HepG2 (cell line): Measurements from ENCODE around the gene HOXA13. TPM values are rescaled to one million over a fixed set of nuclear protein-coding genes. Genes with fewer than 3 reads are reported as not detected.
A peak's percentile ranks its signal among the peaks of the same experiment; 100 is the strongest.

Source experiments
- ATAC-seq: fragments of 200-7000 bp; cut with Tn5 transposase; 3 replicates; pipeline ENCODE4 v1.9.1; 2020; ENCODE audit warnings: mild to moderate bottlenecking, moderate library complexity
- BruUV-seq: library from RNA; stranded (reverse); fragments of 400-500 nt; replicated peaks from 2 replicates; lab custom pipeline; 2021; lab: Mats Ljungman, UMichigan
- CTCF ChIA-PET: fragments of 300-600 bp; formaldehyde crosslinking; extraction: SDS; loops from one replicate; lab custom pipeline; 2021; ENCODE audit warnings: low total read pairs, inconsistent platforms, low intra/inter-chr PET ratio; lab: Yijun Ruan, JAX
- POLR2A ChIA-PET: fragments of 350-600 bp; sonication (Branson Sonifier 250); formaldehyde crosslinking; loops from one replicate; lab custom pipeline; 2020; ENCODE audit warnings: antibody characterized with exemption, inconsistent platforms; lab: Yijun Ruan, JAX
- DNase-seq: peaks from one replicate; pipeline ENCODE4 v3.0.0-alpha.2; 2015; ENCODE audit warnings: low spot score
- FAIRE-seq: peaks from 3 replicates; lab custom pipeline; 2011; peaks lifted over from hg19 to GRCh38; lab: Jason Lieb, UNC
- H2AFZ ChIP-seq: one replicate; pipeline ENCODE4 v1.6.1; 2011; ENCODE audit warnings: low read length, inconsistent platforms
- H3K27ac ChIP-seq: fragments of 300-600 bp; 3 replicates; pipeline ENCODE4 v1.8.0; 2011; ENCODE audit warnings: mixed run types, mild to moderate bottlenecking, mixed read lengths, low read length, inconsistent platforms; ENCODE audit not compliant: insufficient read depth; ENCODE audit errors: extremely low read length
- H3K27me3 ChIP-seq, 2 experiments: fragments of 200-600 bp in 1 of 2; 2 replicates in 1 of 2; 3 replicates in 1 of 2; pipeline versions ENCODE4 v1.6.0 to v1.8.0; 2011; ENCODE audit warnings: low read length in 2 of 2, mild to moderate bottlenecking in 2 of 2, moderate library complexity in 2 of 2, inconsistent platforms in 1 of 2; ENCODE audit not compliant: insufficient read depth in 2 of 2, control insufficient read depth in 1 of 2
- H3K36me3 ChIP-seq, 2 experiments: fragments of 200-600 bp in 1 of 2; replicated peaks in 1 of 2; 2 replicates in 1 of 2; 3 replicates in 1 of 2; pipeline versions ENCODE4 v1.5.1 to v1.8.0; 2011; ENCODE audit warnings: low read length in 2 of 2, inconsistent platforms in 1 of 2; ENCODE audit not compliant: insufficient read depth in 2 of 2, control insufficient read depth in 1 of 2
- H3K4me1 ChIP-seq: 2 replicates; pipeline ENCODE4 v1.5.1; 2012; ENCODE audit warnings: low read length, inconsistent platforms; ENCODE audit not compliant: insufficient read depth
- H3K4me2 ChIP-seq: 2 replicates; pipeline ENCODE4 v1.6.0; 2011; ENCODE audit warnings: low read depth, low read length, inconsistent platforms
- H3K4me3 ChIP-seq, 3 experiments: fragments of 200-600 bp in 1 of 3; sonication (generic), shearing (Covaris generic) in 1 of 3; replicated peaks in 1 of 3; 2 replicates each; pipeline ENCODE4 v1.5.1; 2011 to 2016; ENCODE audit warnings: low read length in 3 of 3, inconsistent platforms in 2 of 3, low read depth in 2 of 3, mild to moderate bottlenecking in 2 of 3, control low read depth in 1 of 3, mixed read lengths in 1 of 3; ENCODE audit not compliant: insufficient read depth in 1 of 3
- H3K79me2 ChIP-seq: one replicate; pipeline ENCODE4 v1.6.1; 2011; ENCODE audit warnings: low read length, inconsistent platforms; ENCODE audit not compliant: insufficient read depth
- H3K9ac ChIP-seq: 2 replicates; pipeline ENCODE4 v1.6.0; 2011; ENCODE audit warnings: mild to moderate bottlenecking, low read depth, low read length, inconsistent platforms; ENCODE audit not compliant: insufficient read depth
- H3K9me3 ChIP-seq: 2 replicates; pipeline ENCODE4 v1.5.1; 2012; ENCODE audit warnings: mild to moderate bottlenecking, low read length
- H4K20me1 ChIP-seq: 2 replicates; pipeline ENCODE4 v1.6.0; 2011; ENCODE audit warnings: inconsistent platforms, mild to moderate bottlenecking, low read length, moderate library complexity; ENCODE audit not compliant: insufficient read depth
- ATM ChIP-seq: fragments of 450-650 bp; IDR thresholded peaks from 2 replicates; pipeline ENCODE4 v1.7.1; 2017; ENCODE audit warnings: mild to moderate bottlenecking, borderline replicate concordance
- BRCA1 ChIP-seq: sonication (generic); formaldehyde crosslinking; IDR thresholded peaks from 2 replicates; pipeline ENCODE4 v1.4.0; 2020; ENCODE audit warnings: missing genetic modification reagents
- CREB1 ChIP-seq, 2 experiments: fragments of 450-650 bp in 1 of 2; IDR thresholded peaks; 2 replicates each; pipeline ENCODE4 v1.6.1; 2016 to 2017; ENCODE audit warnings: control low read depth in 1 of 2, mild to moderate bottlenecking in 1 of 2, missing compliant biosample characterization in 1 of 2, missing genetic modification characterization in 1 of 2
- ZNF3 ChIP-seq: IDR thresholded peaks from 2 replicates; pipeline ENCODE4 v1.7.0; 2017; ENCODE audit warnings: inconsistent platforms
- ZNF777 ChIP-seq: sonication (generic); formaldehyde crosslinking; IDR thresholded peaks from 2 replicates; pipeline ENCODE4 v1.4.0; 2020; ENCODE audit warnings: missing genetic modification reagents
- ZSCAN12 ChIP-seq: sonication (generic); formaldehyde crosslinking; IDR thresholded peaks from 2 replicates; pipeline ENCODE4 v1.9.0; 2021; ENCODE audit warnings: mild to moderate bottlenecking, missing genetic modification reagents
- WGBS: methylation state at CpG from one replicate; pipeline ENCODE4 v1.1.6; 2017; ENCODE audit warnings: low lambda C conversion rate; 5-methylcytosine and 5-hydroxymethylcytosine counted together
- in situ Hi-C: cut with HindIII; loops from 2 replicates; pipeline ENCODE4 v1.10.0; 2017; ENCODE audit warnings: low pct_unique_long_range_greater_than_20kb; ENCODE audit not compliant: extremely low pct_ligation_motif_present
- intact Hi-C: fragments of 100-400 bp; cut with micrococcal nuclease; formaldehyde crosslinking; loops from one replicate; pipeline ENCODE4 v1.10.0; 2022; ENCODE audit not compliant: unreplicated experiment
- polyA plus RNA-seq, 8 experiments: library from polyadenylated mRNA; depleted of rRNA in 3 of 8; stranded (reverse) in 7 of 8; unstranded in 1 of 8; fragments of >200 nt; fragmentation: Illumina TruSeq in 4 of 8; extraction: Trizol in 4 of 8; gene quantifications; 2 replicates each; pipeline versions ENCODE4 v1.2.1 to v1.2.3, GENCODE V29; 2011 to 2016; ENCODE audit warnings: low read depth in 4 of 8, missing spikeins in 1 of 8, mixed read lengths in 1 of 8; ENCODE audit not compliant: insufficient read depth in 1 of 8
- total RNA-seq, 5 experiments: library from RNA; depleted of rRNA; stranded (reverse); fragments of >200 nt; fragmentation: Illumina TruSeq; extraction: Trizol; gene quantifications; 2 replicates each; pipeline ENCODE4 v1.2.3, GENCODE V29; 2016; ENCODE audit warnings: low read depth in 1 of 5
- TF ChIP-seq, protein P1 (sequence below): sonication (generic); formaldehyde crosslinking; IDR thresholded peaks from 2 replicates; pipeline ENCODE4 v1.5.1; 2020; ENCODE audit warnings: missing genetic modification reagents, mild to moderate bottlenecking, borderline replicate concordance
- TF ChIP-seq, protein P2 (sequence below): sonication (generic); formaldehyde crosslinking; IDR thresholded peaks from 2 replicates; pipeline ENCODE4 v1.4.0; 2020; ENCODE audit warnings: low read depth, missing genetic modification reagents
- TF ChIP-seq, protein P3 (sequence below): sonication (generic); formaldehyde crosslinking; IDR thresholded peaks from 2 replicates; pipeline ENCODE4 v1.8.0; 2022; ENCODE audit warnings: mild to moderate bottlenecking, missing genetic modification reagents, borderline replicate concordance
- TF ChIP-seq, protein P4 (sequence below): sonication (generic); formaldehyde crosslinking; IDR thresholded peaks from 2 replicates; pipeline ENCODE4 v1.8.0; 2022; ENCODE audit warnings: mild to moderate bottlenecking, missing genetic modification reagents; ENCODE audit not compliant: insufficient replicate concordance

HOXA13 gene
- total and polyA plus RNA-seq, 2 of the 13 experiments (the other 11 are each of a cell fraction or from before 2014, with no cell fraction given): 0.01 to 0.04 TPM

DNA sequence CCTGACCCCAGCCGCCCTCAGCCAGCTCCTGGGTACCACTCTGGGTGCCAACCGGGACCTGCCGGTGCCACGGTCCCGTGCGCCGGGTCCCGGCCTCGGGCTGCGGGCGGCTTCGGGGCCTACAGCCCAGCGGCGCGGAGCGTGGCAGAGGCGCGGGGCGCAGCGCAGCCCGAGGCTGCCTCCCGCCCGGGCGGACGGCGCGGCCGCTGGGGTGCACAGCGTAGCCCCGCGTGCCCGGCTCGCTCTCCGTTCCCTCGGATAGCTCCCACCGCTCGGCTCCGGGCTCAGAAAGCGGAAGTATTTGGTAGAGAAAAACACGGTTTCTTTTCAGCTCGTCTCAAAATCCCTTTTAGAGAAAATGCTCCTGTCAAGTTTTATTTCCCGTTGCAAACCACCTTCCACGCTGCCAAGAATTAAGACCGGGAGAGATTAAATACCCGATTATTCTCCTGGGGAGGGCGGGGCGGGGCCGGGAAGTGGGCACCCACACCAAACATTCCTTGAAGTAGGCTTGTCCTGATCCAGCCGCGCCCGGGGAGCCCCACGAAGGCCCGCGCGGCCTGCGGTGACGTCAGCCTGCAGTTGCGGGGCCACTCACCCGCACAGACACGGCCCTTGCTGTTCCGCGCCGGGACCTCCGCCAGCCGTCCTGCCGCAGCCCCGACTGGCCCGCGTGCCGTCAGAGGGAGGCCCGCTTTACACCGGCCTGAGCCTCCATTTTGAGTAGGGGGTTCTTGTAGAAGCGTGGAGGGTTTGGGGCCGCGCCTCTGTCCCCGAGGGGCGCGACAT, 7.2 kb downstream of the HOXA13 start:
- H3K9me3 ChIP-seq: no peaks in the 10 kb centered on the region
- peaks cover 17% of the 10 kb centered on the region; the same call in 1 of the 2 replicates for H3K4me1 ChIP-seq
- DNase-seq (no peak), ATAC-seq (peak; percentile 48), FAIRE-seq (no peak)
- no TSS peak for BruUV-seq
- H3K79me2 ChIP-seq: no peaks in the 10 kb centered on the region
- 72% methylated on average over 40 of the region's 78 CpGs for WGBS
- peak overlapping the region; percentile 27; the same call in 1 of the 2 replicates for H3K4me2 ChIP-seq
- no peak for TF ChIP-seq ZSCAN12 (CRISPR knock-in tag)
- no peak for TF ChIP-seq ATM
- TF ChIP-seq ZNF3: no peak
- TF ChIP-seq, protein P1, sequence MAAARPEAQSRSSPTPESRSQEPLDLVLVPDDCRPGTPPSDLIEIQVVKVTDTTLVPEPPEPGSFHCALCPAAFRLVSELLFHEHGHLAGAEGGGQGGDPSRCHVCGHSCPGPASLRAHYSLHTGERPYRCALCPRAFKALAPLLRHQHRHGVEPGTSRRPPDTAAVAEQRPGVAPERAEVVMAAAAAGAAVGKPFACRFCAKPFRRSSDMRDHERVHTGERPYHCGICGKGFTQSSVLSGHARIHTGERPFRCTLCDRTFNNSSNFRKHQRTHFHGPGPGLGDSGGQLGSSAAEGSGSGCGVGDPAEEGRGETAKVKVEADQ (CRISPR knock-in tag): no peak
- peak; percentile 53; the same call in 1 of the 2 replicates for TF ChIP-seq ZNF777
- TF ChIP-seq, protein P2, sequence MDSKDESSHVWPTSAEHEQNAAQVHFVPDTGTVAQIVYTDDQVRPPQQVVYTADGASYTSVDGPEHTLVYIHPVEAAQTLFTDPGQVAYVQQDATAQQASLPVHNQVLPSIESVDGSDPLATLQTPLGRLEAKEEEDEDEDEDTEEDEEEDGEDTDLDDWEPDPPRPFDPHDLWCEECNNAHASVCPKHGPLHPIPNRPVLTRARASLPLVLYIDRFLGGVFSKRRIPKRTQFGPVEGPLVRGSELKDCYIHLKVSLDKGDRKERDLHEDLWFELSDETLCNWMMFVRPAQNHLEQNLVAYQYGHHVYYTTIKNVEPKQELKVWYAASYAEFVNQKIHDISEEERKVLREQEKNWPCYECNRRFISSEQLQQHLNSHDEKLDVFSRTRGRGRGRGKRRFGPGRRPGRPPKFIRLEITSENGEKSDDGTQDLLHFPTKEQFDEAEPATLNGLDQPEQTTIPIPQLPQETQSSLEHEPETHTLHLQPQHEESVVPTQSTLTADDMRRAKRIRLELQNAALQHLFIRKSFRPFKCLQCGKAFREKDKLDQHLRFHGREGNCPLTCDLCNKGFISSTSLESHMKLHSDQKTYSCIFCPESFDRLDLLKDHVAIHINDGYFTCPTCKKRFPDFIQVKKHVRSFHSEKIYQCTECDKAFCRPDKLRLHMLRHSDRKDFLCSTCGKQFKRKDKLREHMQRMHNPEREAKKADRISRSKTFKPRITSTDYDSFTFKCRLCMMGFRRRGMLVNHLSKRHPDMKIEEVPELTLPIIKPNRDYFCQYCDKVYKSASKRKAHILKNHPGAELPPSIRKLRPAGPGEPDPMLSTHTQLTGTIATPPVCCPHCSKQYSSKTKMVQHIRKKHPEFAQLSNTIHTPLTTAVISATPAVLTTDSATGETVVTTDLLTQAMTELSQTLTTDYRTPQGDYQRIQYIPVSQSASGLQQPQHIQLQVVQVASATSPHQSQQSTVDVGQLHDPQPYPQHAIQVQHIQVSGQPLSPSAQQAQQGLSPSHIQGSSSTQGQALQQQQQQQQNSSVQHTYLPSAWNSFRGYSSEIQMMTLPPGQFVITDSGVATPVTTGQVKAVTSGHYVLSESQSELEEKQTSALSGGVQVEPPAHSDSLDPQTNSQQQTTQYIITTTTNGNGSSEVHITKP (CRISPR knock-in tag): no peak
- TF ChIP-seq, protein P3, sequence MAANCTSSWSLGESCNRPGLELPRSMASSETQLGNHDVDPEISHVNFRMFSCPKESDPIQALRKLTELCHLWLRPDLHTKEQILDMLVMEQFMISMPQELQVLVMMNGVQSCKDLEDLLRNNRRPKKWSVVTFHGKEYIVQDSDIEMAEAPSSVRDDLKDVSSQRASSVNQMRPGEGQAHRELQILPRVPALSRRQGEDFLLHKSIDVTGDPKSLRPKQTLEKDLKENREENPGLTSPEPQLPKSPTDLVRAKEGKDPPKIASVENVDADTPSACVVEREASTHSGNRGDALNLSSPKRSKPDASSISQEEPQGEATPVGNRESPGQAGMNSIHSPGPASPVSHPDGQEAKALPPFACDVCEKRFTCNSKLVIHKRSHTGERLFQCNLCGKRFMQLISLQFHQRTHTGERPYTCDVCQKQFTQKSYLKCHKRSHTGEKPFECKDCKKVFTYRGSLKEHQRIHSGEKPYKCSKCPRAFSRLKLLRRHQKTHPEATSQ (CRISPR knock-in tag): no peak
- TF ChIP-seq CREB1 (IDR thresholded peaks at IDR 0.05): peak; percentile 61
- no peak for TF ChIP-seq CREB1 (CRISPR knock-in tag; IDR thresholded peaks at IDR 0.05)
- TF ChIP-seq, protein P4, sequence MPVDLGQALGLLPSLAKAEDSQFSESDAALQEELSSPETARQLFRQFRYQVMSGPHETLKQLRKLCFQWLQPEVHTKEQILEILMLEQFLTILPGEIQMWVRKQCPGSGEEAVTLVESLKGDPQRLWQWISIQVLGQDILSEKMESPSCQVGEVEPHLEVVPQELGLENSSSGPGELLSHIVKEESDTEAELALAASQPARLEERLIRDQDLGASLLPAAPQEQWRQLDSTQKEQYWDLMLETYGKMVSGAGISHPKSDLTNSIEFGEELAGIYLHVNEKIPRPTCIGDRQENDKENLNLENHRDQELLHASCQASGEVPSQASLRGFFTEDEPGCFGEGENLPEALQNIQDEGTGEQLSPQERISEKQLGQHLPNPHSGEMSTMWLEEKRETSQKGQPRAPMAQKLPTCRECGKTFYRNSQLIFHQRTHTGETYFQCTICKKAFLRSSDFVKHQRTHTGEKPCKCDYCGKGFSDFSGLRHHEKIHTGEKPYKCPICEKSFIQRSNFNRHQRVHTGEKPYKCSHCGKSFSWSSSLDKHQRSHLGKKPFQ (CRISPR knock-in tag): no peak
- no peak for TF ChIP-seq BRCA1 (CRISPR knock-in tag)
- intact Hi-C loops: loop anchor here (10.0 kb wide), 1 partner anchor 412 kb away; no protein-coding TSS in a partner anchor
- peaks cover 12 to 68% of the 10 kb centered on the region in 2 experiments for H3K27me3 ChIP-seq
- H3K36me3 ChIP-seq: no peaks in the 10 kb centered on the region
- peak overlapping the region; percentile 9 to 40 (median 16); a peak in 4 of 6 replicates for H3K4me3 ChIP-seq
- no peak overlapping the region for H2AFZ ChIP-seq
- in situ Hi-C loops: no loop called here
- no peak overlapping the region for H3K9ac ChIP-seq
- ChIA-PET CTCF (no interaction called here), POLR2A (no interaction called here)
- no peaks in the 10 kb centered on the region for H4K20me1 ChIP-seq
- no peak overlapping the region for H3K27ac ChIP-seq
